GM19043 (cell line): Measurements from ENCODE around the gene PTPN7.

Experiments used
- ATAC-seq: cut with Tn5 transposase; IDR thresholded peaks from one replicate; pipeline ENCODE4 v1.9.1; 2021; ENCODE audit warnings: low read depth; ENCODE audit not compliant: unreplicated experiment

Gene PTPN7

DNA sequence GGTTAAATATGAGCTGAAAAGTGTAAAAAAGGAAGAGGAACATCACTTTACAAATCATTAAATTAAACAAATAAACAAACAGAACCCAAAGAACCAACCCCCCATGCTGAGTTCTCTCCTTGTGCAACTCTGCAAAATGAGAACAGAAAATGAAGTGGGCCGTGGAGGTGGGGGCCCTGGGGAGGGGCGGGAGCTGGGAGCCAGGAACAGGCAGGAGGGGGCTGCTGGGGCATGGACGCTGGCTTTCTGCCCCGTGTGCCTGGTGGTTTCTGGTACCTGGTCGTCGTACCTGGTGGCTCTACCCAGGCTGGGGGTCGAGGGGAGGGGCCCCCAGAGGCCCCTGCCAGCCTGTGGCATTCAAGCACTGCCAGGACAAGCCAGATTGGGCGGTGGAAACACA is 26.9 kb downstream of the PTPN7 start:
- ATAC-seq: no peak

GRCh38 chr1:202133001-202133400 is 27.4 kb downstream of the PTPN7 start:
- ATAC-seq: no peak

- ATAC-seq: no peak
Observed at GRCh38 chr1:202131956-202132821, 28.2 kb downstream of the PTPN7 start.

DNA sequence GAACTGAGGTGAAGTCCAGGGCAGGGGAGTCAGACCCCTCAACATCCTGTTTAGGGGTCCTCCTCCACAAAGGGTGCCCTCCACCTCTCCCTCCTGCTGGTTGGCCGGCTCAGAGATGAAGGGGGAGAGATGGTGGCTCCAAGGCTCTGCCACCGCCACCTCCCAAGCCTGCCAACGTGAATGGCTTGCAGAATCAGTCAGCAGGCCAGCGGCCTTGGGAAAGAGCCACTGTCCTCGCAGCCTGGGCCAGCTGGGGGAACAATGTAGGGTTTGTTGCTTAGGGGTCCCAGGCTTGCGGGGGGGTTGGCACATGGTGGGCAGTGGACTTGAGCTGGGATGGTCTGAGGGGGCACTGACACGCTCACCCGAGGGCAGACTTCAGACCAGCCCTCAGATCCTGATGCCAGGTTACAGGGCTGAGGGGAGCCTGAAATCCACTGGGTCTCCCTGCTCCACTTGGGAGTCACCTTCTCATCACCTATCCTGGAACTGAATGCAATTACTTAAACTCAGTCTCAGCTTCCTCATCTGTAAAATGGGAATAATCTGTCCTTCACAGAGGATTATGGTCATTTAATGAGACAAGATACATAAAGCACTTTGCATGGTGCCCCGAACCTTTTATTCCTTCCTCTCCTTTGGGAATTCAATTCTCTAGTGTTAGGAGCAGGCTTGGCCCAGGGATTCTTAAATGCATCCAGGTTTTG is 29.4 kb downstream of the PTPN7 start:
- no peak for ATAC-seq

GRCh38 chr1:202130297-202130721 is 30.1 kb downstream of the PTPN7 start:
- no peak for ATAC-seq

GRCh38 chr1:202129453-202130296 is 30.7 kb downstream of the PTPN7 start:
- ATAC-seq: no peak

DNA sequence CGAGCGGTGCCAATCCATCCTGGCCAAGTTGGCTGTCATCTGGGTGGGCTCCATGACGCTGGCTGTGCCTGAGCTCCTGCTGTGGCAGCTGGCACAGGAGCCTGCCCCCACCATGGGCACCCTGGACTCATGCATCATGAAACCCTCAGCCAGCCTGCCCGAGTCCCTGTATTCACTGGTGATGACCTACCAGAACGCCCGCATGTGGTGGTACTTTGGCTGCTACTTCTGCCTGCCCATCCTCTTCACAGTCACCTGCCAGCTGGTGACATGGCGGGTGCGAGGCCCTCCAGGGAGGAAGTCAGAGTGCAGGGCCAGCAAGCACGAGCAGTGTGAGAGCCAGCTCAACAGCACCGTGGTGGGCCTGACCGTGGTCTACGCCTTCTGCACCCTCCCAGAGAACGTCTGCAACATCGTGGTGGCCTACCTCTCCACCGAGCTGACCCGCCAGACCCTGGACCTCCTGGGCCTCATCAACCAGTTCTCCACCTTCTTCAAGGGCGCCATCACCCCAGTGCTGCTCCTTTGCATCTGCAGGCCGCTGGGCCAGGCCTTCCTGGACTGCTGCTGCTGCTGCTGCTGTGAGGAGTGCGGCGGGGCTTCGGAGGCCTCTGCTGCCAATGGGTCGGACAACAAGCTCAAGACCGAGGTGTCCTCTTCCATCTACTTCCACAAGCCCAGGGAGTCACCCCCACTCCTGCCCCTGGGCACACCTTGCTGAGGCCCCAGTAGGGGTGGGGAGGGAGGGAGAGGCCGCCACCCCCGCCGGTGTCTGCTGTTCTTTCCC is 32.4 kb downstream of the PTPN7 start:
- no peak for ATAC-seq

DNA sequence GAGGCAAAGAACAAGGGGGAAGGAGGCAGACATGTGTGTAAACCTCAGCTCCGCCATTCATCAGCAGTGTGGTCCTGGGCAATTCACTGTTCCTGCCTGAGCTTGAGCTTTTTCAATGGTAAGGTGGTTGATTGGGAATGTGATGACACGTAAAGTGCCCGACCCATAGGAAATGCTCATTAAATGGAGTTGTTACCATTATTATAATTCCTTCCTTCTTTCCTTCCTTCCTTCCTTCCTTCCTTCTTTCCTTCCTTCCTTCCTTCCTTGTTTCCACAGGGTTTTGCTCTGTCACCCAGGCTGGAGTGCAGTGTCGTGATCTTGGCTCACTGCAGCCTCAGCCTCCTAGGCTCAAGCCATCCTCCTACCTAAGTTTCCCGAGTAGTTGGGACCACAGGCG is 33.3 kb downstream of the PTPN7 start:
- ATAC-seq: no peak

GRCh38 chr1:202126426-202126825 is 34.0 kb downstream of the PTPN7 start:
- no peak for ATAC-seq

GRCh38 chr1:202125611-202126010 is 34.8 kb downstream of the PTPN7 start:
- no peak for ATAC-seq

DNA sequence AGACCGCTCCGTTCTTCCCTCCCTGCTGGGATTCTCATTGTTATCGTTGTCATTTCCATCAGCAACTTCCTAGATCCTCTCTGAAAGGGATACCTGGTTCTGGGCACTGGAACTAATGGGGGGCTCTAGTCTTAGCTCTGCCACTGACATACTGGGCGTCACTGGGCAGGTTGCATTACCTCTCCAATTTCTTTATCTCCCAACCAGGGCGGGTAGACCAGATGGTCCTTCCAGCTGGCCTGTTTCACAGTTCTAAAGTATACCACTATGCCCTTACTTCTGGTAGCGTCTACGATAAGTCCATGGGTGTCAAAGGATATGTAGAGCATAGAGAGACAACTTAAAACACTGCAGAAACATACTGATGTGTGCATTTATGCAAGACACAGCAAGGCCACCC is 36.3 kb downstream of the PTPN7 start:
- no peak for ATAC-seq

DNA sequence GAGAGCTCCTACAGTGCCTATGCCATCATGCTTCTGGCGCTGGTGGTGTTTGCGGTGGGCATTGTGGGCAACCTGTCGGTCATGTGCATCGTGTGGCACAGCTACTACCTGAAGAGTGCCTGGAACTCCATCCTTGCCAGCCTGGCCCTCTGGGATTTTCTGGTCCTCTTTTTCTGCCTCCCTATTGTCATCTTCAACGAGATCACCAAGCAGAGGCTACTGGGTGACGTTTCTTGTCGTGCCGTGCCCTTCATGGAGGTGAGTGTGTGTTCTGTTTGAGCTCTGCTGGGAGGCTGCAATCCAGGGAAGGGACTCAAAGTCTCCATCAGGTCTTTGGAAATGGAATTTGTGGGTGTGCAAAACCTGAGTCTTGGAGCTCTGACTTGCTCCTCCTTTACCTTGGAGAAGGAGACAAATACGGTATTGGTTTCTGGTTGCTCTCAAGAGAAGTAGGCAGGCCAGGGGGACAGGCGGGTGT is 37.0 kb downstream of the PTPN7 start:
- ATAC-seq: no peak

- no peak for ATAC-seq
Observed at GRCh38 chr1:202122639-202123335, 37.6 kb downstream of the PTPN7 start, which contains the start of gene GPR37L1. Gene GPR37L1 (plus strand): TSS chr1:202122917. CDS start chr1:202122964, 47 bp downstream.

- ATAC-seq: no peak
Observed at GRCh38 chr1:202121006-202121405, 39.4 kb downstream of the PTPN7 start.

GRCh38 chr1:202117898-202118371 is 42.5 kb downstream of the PTPN7 start:
- no peak for ATAC-seq

DNA sequence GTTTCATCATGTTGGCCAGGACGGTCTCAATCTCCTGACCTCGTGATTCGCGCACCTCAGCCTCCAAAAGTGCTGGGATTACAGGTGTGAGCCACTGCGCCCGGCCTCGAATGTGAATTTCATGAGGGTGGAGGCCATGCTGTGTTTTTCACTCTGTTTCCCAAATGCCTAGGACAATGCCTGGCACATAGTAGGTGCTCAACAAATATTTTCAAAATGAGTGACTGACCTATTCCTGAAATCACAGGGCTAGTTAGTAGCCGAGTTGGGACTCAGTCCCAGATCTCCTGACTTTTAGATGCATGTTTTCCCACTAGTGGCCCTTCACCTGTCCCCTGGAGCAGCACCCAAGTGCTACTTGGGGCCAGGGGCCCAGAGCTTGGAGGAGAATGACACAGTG is 44.1 kb downstream of the PTPN7 start:
- no peak for ATAC-seq

DNA sequence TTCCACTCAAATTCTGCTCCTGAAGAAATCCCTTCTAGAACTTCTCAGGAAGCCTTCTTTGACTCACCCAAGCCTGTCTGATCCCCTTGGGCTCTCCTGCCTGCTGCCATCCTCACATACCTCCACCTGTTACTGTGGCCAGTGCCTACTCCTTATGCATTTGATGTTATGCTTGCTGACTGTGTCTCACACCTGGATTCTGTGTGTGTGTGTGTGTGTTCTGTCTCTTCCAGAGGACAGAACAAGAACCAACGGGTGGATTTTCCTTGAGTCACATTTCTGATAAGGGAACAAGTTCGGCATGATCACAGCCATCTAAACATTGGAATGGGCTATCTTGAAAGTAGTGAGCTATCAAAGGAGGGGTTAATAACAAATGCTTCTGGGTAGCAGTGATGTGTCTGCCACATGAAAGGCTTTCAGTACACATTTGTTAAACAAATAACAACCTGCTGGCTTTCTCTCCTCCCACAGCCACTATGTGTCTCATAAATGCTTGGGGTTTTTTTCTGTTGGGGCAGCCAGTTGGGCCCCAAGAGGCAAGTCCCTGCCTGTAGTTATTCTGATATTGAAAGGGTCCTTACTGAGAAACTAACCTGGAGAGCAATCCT is 46.6 kb downstream of the PTPN7 start:
- no peak for ATAC-seq

- ATAC-seq: no peak
Observed at GRCh38 chr1:202112859-202113689, 47.3 kb downstream of the PTPN7 start.
